Stomach (tissue), 9 donors: Measurements from ENCODE around the gene MMP14. TPM values are rescaled to one million over a fixed set of nuclear protein-coding genes. Genes with fewer than 3 reads are reported as not detected.
"Not testable (repeated sequence)": the region's sequence is repeated elsewhere in the genome, so short reads cannot be mapped to it uniquely, and the experiment has no call there.

ENCODE experiments used
- DNase-seq, 2 donors: peaks; one replicate each; pipeline versions ENCODE4 v3.0.0 to v3.0.0-alpha.2; 2013 to 2019
- H3K27ac ChIP-seq, 5 donors: fragments of 200-600 bp in 4 of 5; sonication (generic) in 4 of 5; one replicate each; pipeline ENCODE4 v1.5.1; 2013 to 2019; ENCODE audit warnings: mild to moderate bottlenecking in 1 of 5, moderate library complexity in 1 of 5
- H3K27me3 ChIP-seq, 3 donors: fragments of 200-600 bp; sonication (generic); one replicate each; pipeline ENCODE4 v1.5.1; 2017 to 2019; ENCODE audit warnings: mixed run types in 1 of 3
- H3K36me3 ChIP-seq, 4 donors: fragments of 200-600 bp; sonication (generic); 1 replicate in 3 of 4; 2 replicates in 1 of 4; pipeline ENCODE4 v1.5.1; 2016 to 2019
- H3K4me1 ChIP-seq, 4 donors: fragments of 200-600 bp; sonication (generic); one replicate each; pipeline ENCODE4 v1.5.1; 2016 to 2019
- H3K4me3 ChIP-seq, 4 donors: fragments of 200-600 bp; sonication (generic) in 3 of 4; one replicate each; pipeline ENCODE4 v1.5.1; 2016 to 2019; ENCODE audit warnings: mild to moderate bottlenecking in 1 of 4
- H3K9me3 ChIP-seq, 4 donors: fragments of 200-600 bp; sonication (generic); one replicate each; pipeline ENCODE4 v1.5.1; 2016 to 2019
- CTCF ChIP-seq, 7 experiments: fragments of 450-650 bp in 4 of 7; fragments of 200-600 bp in 3 of 7; sonication (generic) in 3 of 7; IDR thresholded peaks; one replicate each; pipeline ENCODE4 v1.5.1; 2016 to 2019; ENCODE audit warnings: antibody characterized with exemption in 7 of 7, control low read depth in 2 of 7, mild to moderate bottlenecking in 1 of 7
- EP300 ChIP-seq: sonication (generic); formaldehyde crosslinking; IDR thresholded peaks from one replicate; pipeline ENCODE4 v1.6.1; 2017; ENCODE audit warnings: antibody characterized with exemption
- POLR2A ChIP-seq, 4 donors: fragments of 450-650 bp; IDR thresholded peaks; one replicate each; pipeline ENCODE4 v1.6.1; 2016; ENCODE audit warnings: antibody characterized with exemption in 4 of 4, control low read depth in 2 of 4, mild to moderate bottlenecking in 1 of 4, moderate library complexity in 1 of 4
- POLR2AphosphoS5 ChIP-seq, 3 donors: sonication (generic); formaldehyde crosslinking; IDR thresholded peaks; one replicate each; pipeline ENCODE4 v1.6.1; 2016; ENCODE audit warnings: antibody characterized with exemption in 3 of 3
- WGBS, 5 donors: extraction: QIAGEN DNeasy Blood & Tissue Kit in 3 of 5; methylation state at CpG; one replicate each; pipeline versions ENCODE4 v1.1.5 to v1.1.7; 2013 to 2018; 5-methylcytosine and 5-hydroxymethylcytosine counted together
- intact Hi-C: fragments of 100-400 bp; cut with DNase I; formaldehyde crosslinking; loops from one replicate; pipeline ENCODE4 v1.15.1; 2023; ENCODE audit warnings: low total_unique reads
- polyA plus RNA-seq, 3 donors: library from polyadenylated mRNA; stranded (reverse); fragments of 200-250 nt; gene quantifications; one replicate each; pipeline ENCODE4 v1.2.3, GENCODE V29; 2013
- total RNA-seq, 5 donors: library from RNA; depleted of rRNA; stranded (reverse); fragments of >200 nt; gene quantifications; one replicate each; pipeline versions ENCODE4 v1.1.0 to v1.2.3, GENCODE V29; 2014 to 2016
- donor health status: healthy with polysubstance abuse.
- donor health status: Bipolar disorder and iron deficiency.
- donor health status: healthy.

Gene MMP14
- total and polyA plus RNA-seq, 8 donors, result 14.7 to 104 (median 38.1) TPM

- peaks cover 0 to 1% (median 0%) of the 10 kb centered on the region in 4 donors for H3K4me1 ChIP-seq
- H3K27me3 ChIP-seq, result no peaks in the 10 kb centered on the region
- H3K4me3 ChIP-seq, result no peak overlapping the region
- H3K36me3 ChIP-seq, result no peaks in the 10 kb centered on the region
- 92 to 96% (median 95%) methylated on average over 2 of the region's 2 CpGs for WGBS, 5 donors
- DNase-seq, result no peak
- intact Hi-C loops, result no loop called here
- no peak for TF ChIP-seq POLR2A (IDR thresholded peaks at IDR 0.05)
- no peak for TF ChIP-seq POLR2AphosphoS5 (IDR thresholded peaks at IDR 0.05)
- no peak for TF ChIP-seq EP300
- no peak for TF ChIP-seq CTCF (IDR thresholded peaks at IDR 0.05)
- H3K9me3 ChIP-seq, result no peaks in the 10 kb centered on the region
- no peak overlapping the region for H3K27ac ChIP-seq
Observed at GRCh38 chr14:22792158-22792557, 44.2 kb upstream of the MMP14 start.

GRCh38 chr14:22793550-22793949, 42.8 kb upstream of the MMP14 start:
- H3K27ac ChIP-seq, H3K27me3 ChIP-seq, DNase-seq, H3K9me3 ChIP-seq, H3K4me1 ChIP-seq, intact Hi-C loops, H3K36me3 ChIP-seq, H3K4me3 ChIP-seq: not testable (repeated sequence)
- WGBS, 5 donors, result 65 to 87% (median 84%) methylated on average over 5 of the region's 5 CpGs

- WGBS, 5 donors, result 75 to 95% (median 77%) methylated on average over 5 of the region's 5 CpGs
- H3K36me3 ChIP-seq, result no peaks in the 10 kb centered on the region
- DNase-seq, result no peak
- TF ChIP-seq POLR2AphosphoS5 (IDR thresholded peaks at IDR 0.05) (no peak), CTCF (IDR thresholded peaks at IDR 0.05) (no peak), EP300 (no peak), POLR2A (IDR thresholded peaks at IDR 0.05) (no peak)
- H3K27me3 ChIP-seq, result no peaks in the 10 kb centered on the region
- intact Hi-C loops, result no loop called here
- no peak overlapping the region for H3K4me3 ChIP-seq
- no peaks in the 10 kb centered on the region for H3K9me3 ChIP-seq
- H3K27ac ChIP-seq, result no peak overlapping the region
- H3K4me1 ChIP-seq, result peaks cover 0 to 7% (median 0%) of the 10 kb centered on the region in 4 donors
Observed at GRCh38 chr14:22793976-22794375, 42.4 kb upstream of the MMP14 start.

- 82 to 94% (median 82%) methylated on average over 7 of the region's 7 CpGs for WGBS, 5 donors
- no peak for TF ChIP-seq POLR2AphosphoS5 (IDR thresholded peaks at IDR 0.05)
- no peak for TF ChIP-seq POLR2A (IDR thresholded peaks at IDR 0.05)
Observed at GRCh38 chr14:22794551-22794951, 41.8 kb upstream of the MMP14 start.

GRCh38 chr14:22796087-22796707, 40.2 kb upstream of the MMP14 start:
- peaks cover 0 to 7% (median 0%) of the 10 kb centered on the region in 4 donors for H3K4me1 ChIP-seq
- H3K27ac ChIP-seq, result no peak overlapping the region
- H3K27me3 ChIP-seq, result no peaks in the 10 kb centered on the region
- 54 to 76% (median 70%) methylated on average over 5 of the region's 5 CpGs for WGBS, 5 donors
- no peaks in the 10 kb centered on the region for H3K36me3 ChIP-seq
- TF ChIP-seq POLR2A (IDR thresholded peaks at IDR 0.05) (no peak), CTCF (IDR thresholded peaks at IDR 0.05) (no peak), POLR2AphosphoS5 (IDR thresholded peaks at IDR 0.05) (no peak), EP300 (no peak)
- intact Hi-C loops, result no loop called here
- H3K4me3 ChIP-seq, result no peak overlapping the region
- no peaks in the 10 kb centered on the region for H3K9me3 ChIP-seq
- DNase-seq, result no peak

More at GRCh38 chr14:22794551-22794951, 41.8 kb upstream of the MMP14 start:
- H3K4me3 ChIP-seq, result no peak overlapping the region
- peaks cover 0 to 7% (median 0%) of the 10 kb centered on the region in 4 donors for H3K4me1 ChIP-seq
- intact Hi-C loops, result no loop called here
- H3K27me3 ChIP-seq, result no peaks in the 10 kb centered on the region
- no peaks in the 10 kb centered on the region for H3K9me3 ChIP-seq
- DNase-seq, result no peak
- no peaks in the 10 kb centered on the region for H3K36me3 ChIP-seq
- no peak overlapping the region for H3K27ac ChIP-seq
